ENCODE data around the gene ITSN2. TPM values are rescaled to one million over a fixed set of nuclear protein-coding genes. Genes with fewer than 3 reads are reported as not detected.
"Not testable (repeated sequence)": the region's sequence is repeated elsewhere in the genome, so short reads cannot be mapped to it uniquely, and the experiment has no call there.

Gene ITSN2
- total RNA-seq (24.5 and 34.4 TPM in 2 replicates), polyA plus RNA-seq (20.3 and 29.4 TPM in 2 replicates)

DNA sequence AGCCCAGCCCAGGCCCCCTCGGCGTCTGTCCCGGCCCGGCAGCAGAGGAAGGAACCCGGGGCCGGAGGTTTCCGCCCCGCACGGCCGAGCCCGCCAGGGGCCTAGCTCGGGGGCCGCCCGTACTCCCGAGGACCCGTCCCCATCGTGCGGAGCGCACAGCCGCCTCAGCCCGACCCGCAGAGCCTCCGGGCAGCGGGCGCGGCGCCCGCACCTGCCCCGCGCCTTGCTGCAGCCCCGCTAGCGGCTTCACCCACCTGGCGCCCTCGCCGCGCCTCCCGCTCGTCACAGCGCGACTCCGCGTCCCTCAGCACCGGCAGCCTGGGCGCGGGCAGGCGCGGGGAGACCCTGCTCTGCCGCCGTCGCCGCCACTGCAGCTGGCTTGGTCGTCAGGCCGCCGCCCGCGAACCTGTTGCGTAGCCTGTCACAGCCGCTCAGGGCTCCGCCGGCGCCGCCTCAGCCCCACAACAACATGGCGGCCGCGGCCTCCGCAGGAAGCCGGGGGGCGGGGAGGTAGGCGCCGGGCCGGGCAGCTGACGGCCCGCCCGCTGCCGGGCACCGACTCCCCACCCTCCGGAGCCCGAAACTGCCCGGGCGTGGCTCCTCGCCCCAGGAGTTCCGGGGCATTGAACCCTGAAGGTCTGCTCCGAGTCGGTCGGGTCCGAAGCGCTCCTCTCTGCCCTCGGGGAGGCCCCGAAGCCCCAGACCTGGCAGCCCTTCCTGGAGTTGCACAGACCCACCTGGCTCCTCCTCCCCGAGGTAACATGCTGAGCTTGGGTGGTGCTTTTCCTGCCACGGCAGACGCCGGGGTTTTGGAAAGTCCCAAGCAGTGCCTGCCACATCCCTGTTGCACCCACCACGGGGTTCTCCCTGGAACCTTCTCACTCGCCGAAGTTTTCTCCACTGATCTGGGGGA is at the start of gene ITSN2:
Gene ITSN2 (minus strand): TSS at position 487 of the 913 bp plus-strand sequence. CDS start 32,454 bp downstream, outside the sequence.
- Histone ChIP-seq H3K27ac (peak within 1 kb of the TSS; percentile 98), H3K4me2 (peak within 1 kb of the TSS; percentile 87)
- WGBS (ENCODE audit: low lambda C conversion rate, missing lambda C conversion rate), result 3% methylated on average over 53 of the region's 96 CpGs

DNA sequence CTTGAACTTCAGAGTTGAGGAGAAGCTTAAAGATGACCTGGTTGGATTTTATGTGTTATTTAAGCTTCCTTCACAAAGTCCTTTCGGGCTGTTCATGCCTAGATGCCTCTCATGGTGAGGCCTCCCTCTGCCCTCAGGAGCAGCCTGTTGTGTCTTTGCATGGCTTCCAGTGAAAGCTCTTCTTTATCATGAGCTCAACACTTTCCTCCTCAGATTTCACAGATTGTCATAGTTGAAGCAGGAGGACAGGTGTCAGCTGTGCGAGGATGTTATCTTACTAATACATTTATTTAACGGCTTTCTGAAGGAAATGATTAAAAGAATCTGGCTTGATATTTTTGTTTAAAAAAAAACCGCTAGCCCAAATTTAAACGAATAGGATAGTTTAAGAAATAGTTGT is 48.8 kb upstream of the ITSN2 start:
- H3K27ac ChIP-seq, result no peak overlapping the region
- no peak overlapping the region for H3K4me3 ChIP-seq
- WGBS (ENCODE audit: low lambda C conversion rate, missing lambda C conversion rate), result 74% methylated on average over 5 of the region's 5 CpGs
- H3K9me3 ChIP-seq (ENCODE audit: low read depth), result no peaks in the 10 kb centered on the region
- no peak overlapping the region for H2AFZ ChIP-seq
- H3K4me1 ChIP-seq (ENCODE audit: insufficient read depth), result no peaks in the 10 kb centered on the region
- H3K4me2 ChIP-seq, result no peak overlapping the region
- TF ChIP-seq EZH2phosphoT487 (IDR thresholded peaks at IDR 0.05; ENCODE audit: low read depth, severe bottlenecking, unreplicated experiment), result no peak
- TF ChIP-seq EZH2 (IDR thresholded peaks at IDR 0.05; ENCODE audit: borderline replicate concordance), result no peak
- TF ChIP-seq, protein P1, sequence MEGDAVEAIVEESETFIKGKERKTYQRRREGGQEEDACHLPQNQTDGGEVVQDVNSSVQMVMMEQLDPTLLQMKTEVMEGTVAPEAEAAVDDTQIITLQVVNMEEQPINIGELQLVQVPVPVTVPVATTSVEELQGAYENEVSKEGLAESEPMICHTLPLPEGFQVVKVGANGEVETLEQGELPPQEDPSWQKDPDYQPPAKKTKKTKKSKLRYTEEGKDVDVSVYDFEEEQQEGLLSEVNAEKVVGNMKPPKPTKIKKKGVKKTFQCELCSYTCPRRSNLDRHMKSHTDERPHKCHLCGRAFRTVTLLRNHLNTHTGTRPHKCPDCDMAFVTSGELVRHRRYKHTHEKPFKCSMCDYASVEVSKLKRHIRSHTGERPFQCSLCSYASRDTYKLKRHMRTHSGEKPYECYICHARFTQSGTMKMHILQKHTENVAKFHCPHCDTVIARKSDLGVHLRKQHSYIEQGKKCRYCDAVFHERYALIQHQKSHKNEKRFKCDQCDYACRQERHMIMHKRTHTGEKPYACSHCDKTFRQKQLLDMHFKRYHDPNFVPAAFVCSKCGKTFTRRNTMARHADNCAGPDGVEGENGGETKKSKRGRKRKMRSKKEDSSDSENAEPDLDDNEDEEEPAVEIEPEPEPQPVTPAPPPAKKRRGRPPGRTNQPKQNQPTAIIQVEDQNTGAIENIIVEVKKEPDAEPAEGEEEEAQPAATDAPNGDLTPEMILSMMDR (IDR thresholded peaks at IDR 0.05; ENCODE audit: poor library complexity), result no peak
- no peaks in the 10 kb centered on the region for H3K36me3 ChIP-seq (replicated peaks; ENCODE audit: insufficient read depth, low read depth)
- DNase-seq (ENCODE audit: low spot score), result no peak
- no peaks in the 10 kb centered on the region for H3K79me2 ChIP-seq
- no peaks in the 10 kb centered on the region for H4K20me1 ChIP-seq (ENCODE audit: insufficient read depth, poor library complexity, severe bottlenecking)
- no peaks in the 10 kb centered on the region for H3K9me2 ChIP-seq (replicated peaks; ENCODE audit: insufficient read depth)
- no peaks in the 10 kb centered on the region for H3K27me3 ChIP-seq

More for the DNA sequence above, at the start of gene ITSN2:
- Histone ChIP-seq H3K36me3 (replicated peaks; ENCODE audit: insufficient read depth, low read depth) (no peaks in the 10 kb centered on the region), H3K9me3 (ENCODE audit: low read depth) (no peaks in the 10 kb centered on the region), H3K4me1 (ENCODE audit: insufficient read depth) (peaks cover 10% of the 10 kb centered on the region), H2AFZ (peak within 1 kb of the TSS; percentile 49), H3K27me3 (no peaks in the 10 kb centered on the region), H3K4me3 (peak within 1 kb of the TSS; percentile 90), H4K20me1 (ENCODE audit: insufficient read depth, poor library complexity, severe bottlenecking) (no peaks in the 10 kb centered on the region), H3K9me2 (replicated peaks; ENCODE audit: insufficient read depth) (no peaks in the 10 kb centered on the region), H3K79me2 (peaks cover 46% of the 10 kb centered on the region)
- TF ChIP-seq, protein P1 (IDR thresholded peaks at IDR 0.05; ENCODE audit: poor library complexity), result no peak
- TF ChIP-seq EZH2 (IDR thresholded peaks at IDR 0.05; ENCODE audit: borderline replicate concordance) (no peak), EZH2phosphoT487 (IDR thresholded peaks at IDR 0.05; ENCODE audit: low read depth, severe bottlenecking, unreplicated experiment) (no peak)
- peak; percentile 90 for DNase-seq (ENCODE audit: low spot score)

DNA sequence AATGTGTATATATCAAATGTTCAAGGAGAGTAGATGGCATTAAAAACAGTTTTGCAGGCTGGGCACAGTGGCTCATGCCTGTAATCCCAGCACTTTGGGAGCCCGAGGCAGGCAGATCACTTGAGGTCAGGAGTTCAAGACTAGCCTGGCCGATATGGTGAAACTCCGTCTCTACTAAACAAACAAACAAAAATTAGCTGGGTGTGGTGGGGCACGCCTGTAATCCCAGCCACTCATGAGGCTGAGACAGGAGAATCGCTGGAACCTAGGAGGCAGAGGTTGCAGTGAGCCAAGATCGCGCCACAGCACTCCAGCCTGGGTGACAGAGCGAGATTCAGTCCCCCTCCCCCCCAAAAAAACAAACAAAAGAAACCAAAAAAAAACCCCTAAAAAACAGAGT is 48.4 kb upstream of the ITSN2 start:
- H3K79me2 ChIP-seq; H3K9me2 ChIP-seq (replicated peaks; ENCODE audit: insufficient read depth); DNase-seq (ENCODE audit: low spot score); H3K36me3 ChIP-seq (replicated peaks; ENCODE audit: insufficient read depth, low read depth); H3K4me2 ChIP-seq; H3K4me3 ChIP-seq; H3K9me3 ChIP-seq (ENCODE audit: low read depth); H3K27me3 ChIP-seq; H2AFZ ChIP-seq; H4K20me1 ChIP-seq (ENCODE audit: insufficient read depth, poor library complexity, severe bottlenecking); H3K27ac ChIP-seq; H3K4me1 ChIP-seq (ENCODE audit: insufficient read depth): not testable (repeated sequence)
- 80% methylated on average over 8 of the region's 8 CpGs for WGBS (ENCODE audit: low lambda C conversion rate, missing lambda C conversion rate)

DNA sequence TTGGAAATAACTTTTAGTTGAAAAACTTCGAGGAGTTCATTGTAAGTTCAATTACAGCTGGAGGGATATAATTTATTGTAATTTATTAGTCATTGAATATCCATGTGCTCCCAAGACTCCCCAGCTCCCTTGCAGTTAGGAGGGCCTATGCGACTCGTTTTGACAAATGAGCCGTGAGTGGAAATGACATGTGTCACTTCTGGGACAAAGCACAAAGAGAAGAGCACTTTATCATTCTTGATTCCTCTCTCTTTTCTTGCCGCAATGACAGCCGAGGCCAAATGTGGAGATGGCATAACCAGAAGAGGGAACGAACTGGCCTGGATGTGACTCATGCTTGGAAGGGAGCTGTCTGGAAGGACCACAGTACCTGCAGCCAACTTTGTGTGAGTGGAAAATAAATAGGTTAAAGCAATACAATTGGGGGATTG is 44.2 kb upstream of the ITSN2 start:
- H4K20me1 ChIP-seq (ENCODE audit: insufficient read depth, poor library complexity, severe bottlenecking), result no peaks in the 10 kb centered on the region
- TF ChIP-seq EZH2 (IDR thresholded peaks at IDR 0.05; ENCODE audit: borderline replicate concordance) (no peak), EZH2phosphoT487 (IDR thresholded peaks at IDR 0.05; ENCODE audit: low read depth, severe bottlenecking, unreplicated experiment) (no peak)
- TF ChIP-seq, protein P1 (IDR thresholded peaks at IDR 0.05; ENCODE audit: poor library complexity), result no peak
- no peak overlapping the region for H3K4me2 ChIP-seq
- peaks cover 4% of the 10 kb centered on the region for H3K4me1 ChIP-seq (ENCODE audit: insufficient read depth)
- 72% methylated on average over 7 of the region's 7 CpGs for WGBS (ENCODE audit: low lambda C conversion rate, missing lambda C conversion rate)
- no peaks in the 10 kb centered on the region for H3K79me2 ChIP-seq
- H3K36me3 ChIP-seq (replicated peaks; ENCODE audit: insufficient read depth, low read depth), result no peaks in the 10 kb centered on the region
- H3K9me2 ChIP-seq (replicated peaks; ENCODE audit: insufficient read depth), result no peaks in the 10 kb centered on the region
- no peaks in the 10 kb centered on the region for H3K27me3 ChIP-seq
- H3K4me3 ChIP-seq, result no peak overlapping the region
- H3K27ac ChIP-seq, result no peak overlapping the region
- no peaks in the 10 kb centered on the region for H3K9me3 ChIP-seq (ENCODE audit: low read depth)
- no peak for DNase-seq (ENCODE audit: low spot score)
- no peak overlapping the region for H2AFZ ChIP-seq

Data from hepatocyte (in vitro differentiated cells).